GM19395 (cell line): Measurements from ENCODE around the gene RAPGEF4.
"Not testable (repeated sequence)": the region's sequence is repeated elsewhere in the genome, so short reads cannot be mapped to it uniquely, and the experiment has no call there.

Experiments
- ATAC-seq: cut with Tn5 transposase; IDR thresholded peaks from one replicate; pipeline ENCODE4 v1.9.1; 2021; ENCODE audit warnings: mild to moderate bottlenecking, moderate library complexity; ENCODE audit not compliant: unreplicated experiment

The RAPGEF4 gene

GRCh38 chr2:172770887-172771286 is 35.2 kb downstream of the RAPGEF4 start:
- no peak for ATAC-seq

GRCh38 chr2:172772633-172773032 is 37.0 kb downstream of the RAPGEF4 start:
- ATAC-seq, result no peak

- ATAC-seq, result no peak
These were observed 38.7 kb downstream of the RAPGEF4 start for GRCh38 chr2:172774302-172774701.

- ATAC-seq, result no peak
These were observed 39.7 kb downstream of the RAPGEF4 start for GRCh38 chr2:172775319-172775718.

GRCh38 chr2:172777431-172777830 is 41.8 kb downstream of the RAPGEF4 start:
- ATAC-seq, result no peak

GRCh38 chr2:172782506-172783164 is 47.0 kb downstream of the RAPGEF4 start:
- no peak for ATAC-seq

GRCh38 chr2:172783165-172783898 is 47.7 kb downstream of the RAPGEF4 start:
- ATAC-seq, result no peak

- ATAC-seq, result no peak
These were observed 53.2 kb downstream of the RAPGEF4 start for GRCh38 chr2:172788871-172789270.

- ATAC-seq, result no peak
These were observed 54.8 kb downstream of the RAPGEF4 start for GRCh38 chr2:172790404-172790803.

GRCh38 chr2:172791953-172792352 is 56.3 kb downstream of the RAPGEF4 start:
- no peak for ATAC-seq

GRCh38 chr2:172792711-172793110 is 57.1 kb downstream of the RAPGEF4 start:
- ATAC-seq, result no peak

- ATAC-seq, result not testable (repeated sequence)
These were observed 67.7 kb downstream of the RAPGEF4 start for GRCh38 chr2:172803308-172803707.

GRCh38 chr2:172804423-172804822 is 68.8 kb downstream of the RAPGEF4 start:
- ATAC-seq, result no peak

- ATAC-seq, result no peak
These were observed 70.8 kb downstream of the RAPGEF4 start for GRCh38 chr2:172806493-172806892.

- no peak for ATAC-seq
These were observed 71.4 kb downstream of the RAPGEF4 start for GRCh38 chr2:172806996-172807395.

- ATAC-seq, result no peak
These were observed 72.5 kb downstream of the RAPGEF4 start for GRCh38 chr2:172808156-172808555.

GRCh38 chr2:172811027-172811426 is 75.4 kb downstream of the RAPGEF4 start:
- no peak for ATAC-seq

- no peak for ATAC-seq
These were observed 76.6 kb downstream of the RAPGEF4 start for GRCh38 chr2:172812158-172812744.

- no peak for ATAC-seq
These were observed 77.8 kb downstream of the RAPGEF4 start for GRCh38 chr2:172813314-172813888.

GRCh38 chr2:172817411-172817810 is 81.8 kb downstream of the RAPGEF4 start:
- ATAC-seq, result no peak

GRCh38 chr2:172819943-172820342 is 84.3 kb downstream of the RAPGEF4 start:
- no peak for ATAC-seq
